Measurements from ENCODE around the gene ZNF665. TPM values are rescaled to one million over a fixed set of nuclear protein-coding genes. Genes with fewer than 3 reads are reported as not detected.
"Not testable (repeated sequence)": the region's sequence is repeated elsewhere in the genome, so short reads cannot be mapped to it uniquely, and the experiment has no call there.

Gene ZNF665
- total RNA-seq, 1 donor from 2014 or later, result 3.3 TPM

GRCh38 chr19:53131727-53132126 is 61.4 kb downstream of the ZNF665 start:
- Mint-ChIP-seq H3K27me3 (ENCODE audit: low read depth) (no peaks in the 10 kb centered on the region), H3K4me3 (ENCODE audit: unreplicated experiment) (peak overlapping the region; percentile 80)

GRCh38 chr19:53131085-53131590 is 62.0 kb downstream of the ZNF665 start:
- H3K4me1 Mint-ChIP-seq (ENCODE audit: low read depth), result peaks cover 22% of the 10 kb centered on the region
- H3K27ac Mint-ChIP-seq (ENCODE audit: unreplicated experiment), result no peak overlapping the region
- no peaks in the 10 kb centered on the region for H3K27me3 Mint-ChIP-seq (ENCODE audit: low read depth)
- peak overlapping the region; percentile 80 for H3K4me3 Mint-ChIP-seq (ENCODE audit: unreplicated experiment)
- peaks cover 10% of the 10 kb centered on the region for H3K9me3 Mint-ChIP-seq (ENCODE audit: low read depth)
- peaks cover 6% of the 10 kb centered on the region for H3K36me3 Mint-ChIP-seq (ENCODE audit: low read depth)
- TF ChIP-seq CTCF (IDR thresholded peaks at IDR 0.05), result no peak
- no peak for DNase-seq (ENCODE audit: low spot score)

More at GRCh38 chr19:53131727-53132126, 61.4 kb downstream of the ZNF665 start:
- peaks cover 15% of the 10 kb centered on the region for H3K9me3 Mint-ChIP-seq (ENCODE audit: low read depth)
- TF ChIP-seq CTCF (IDR thresholded peaks at IDR 0.05), result no peak
- peak overlapping the region; percentile 13 for H3K27ac Mint-ChIP-seq (ENCODE audit: unreplicated experiment)
- no peak for DNase-seq (ENCODE audit: low spot score)
- peaks cover 6% of the 10 kb centered on the region for H3K36me3 Mint-ChIP-seq (ENCODE audit: low read depth)
- H3K4me1 Mint-ChIP-seq (ENCODE audit: low read depth), result peaks cover 22% of the 10 kb centered on the region

- no peak overlapping the region for H3K4me3 Mint-ChIP-seq (ENCODE audit: unreplicated experiment)
- H3K4me1 Mint-ChIP-seq (ENCODE audit: low read depth), result peaks cover 22% of the 10 kb centered on the region
- TF ChIP-seq CTCF (IDR thresholded peaks at IDR 0.05), result no peak
- peaks cover 6% of the 10 kb centered on the region for H3K36me3 Mint-ChIP-seq (ENCODE audit: low read depth)
- no peak for DNase-seq (ENCODE audit: low spot score)
- H3K27ac Mint-ChIP-seq (ENCODE audit: unreplicated experiment), result no peak overlapping the region
- H3K27me3 Mint-ChIP-seq (ENCODE audit: low read depth), result no peaks in the 10 kb centered on the region
- peaks cover 5% of the 10 kb centered on the region for H3K9me3 Mint-ChIP-seq (ENCODE audit: low read depth)
Observed at GRCh38 chr19:53130506-53130905, 62.7 kb downstream of the ZNF665 start.

- not testable (repeated sequence) for H3K27me3 Mint-ChIP-seq (ENCODE audit: low read depth); H3K36me3 Mint-ChIP-seq (ENCODE audit: low read depth); DNase-seq (ENCODE audit: low spot score); H3K9me3 Mint-ChIP-seq (ENCODE audit: low read depth); H3K4me3 Mint-ChIP-seq (ENCODE audit: unreplicated experiment); H3K27ac Mint-ChIP-seq (ENCODE audit: unreplicated experiment)
- peaks cover 11% of the 10 kb centered on the region for H3K4me1 Mint-ChIP-seq (ENCODE audit: low read depth)
Observed at GRCh38 chr19:53126733-53127526, 66.2 kb downstream of the ZNF665 start.

- Mint-ChIP-seq H3K36me3 (ENCODE audit: low read depth) (peaks cover 2% of the 10 kb centered on the region), H3K27me3 (ENCODE audit: low read depth) (no peaks in the 10 kb centered on the region), H3K9me3 (ENCODE audit: low read depth) (peaks cover 2% of the 10 kb centered on the region), H3K27ac (ENCODE audit: unreplicated experiment) (no peak overlapping the region), H3K4me3 (ENCODE audit: unreplicated experiment) (no peak overlapping the region), H3K4me1 (ENCODE audit: low read depth) (no peaks in the 10 kb centered on the region)
- no peak for TF ChIP-seq CTCF (IDR thresholded peaks at IDR 0.05)
- DNase-seq (ENCODE audit: low spot score), result no peak
Observed at GRCh38 chr19:53123400-53123799, 69.8 kb downstream of the ZNF665 start.

Other genes starting within 250 kb of the ZNF665 start
- 8.2 to 9.3 TPM (median 8.7 TPM) in 3 replicates for gene ZNF816, start 230.5 kb downstream of the ZNF665 start, total RNA-seq
- not detected in 3 replicates for gene ERVV-1, start 179.4 kb downstream of the ZNF665 start, total RNA-seq
- not detected in 3 replicates for gene ERVV-2, start 148.6 kb downstream of the ZNF665 start, total RNA-seq
- 21.4 to 23.6 TPM (median 22.4 TPM) in 3 replicates for gene ZNF160, start 89.9 kb downstream of the ZNF665 start, total RNA-seq
- 6.2 to 10.4 TPM (median 7.3 TPM) in 3 replicates for gene ZNF415, start 60.4 kb downstream of the ZNF665 start, total RNA-seq
- gene ZNF347, start 34.3 kb downstream of the ZNF665 start, total RNA-seq, result 10.5 to 14.1 TPM (median 11.0 TPM) in 3 replicates
- 21.2 to 28.9 TPM (median 21.5 TPM) in 3 replicates for gene ZNF677, start 61.5 kb upstream of the ZNF665 start, total RNA-seq
- not detected in 3 replicates for gene VN1R2, start 64.9 kb upstream of the ZNF665 start, total RNA-seq
- not detected in 3 replicates for gene VN1R4, start 74.4 kb upstream of the ZNF665 start, total RNA-seq
- 3.6 to 6.6 TPM (median 4.8 TPM) in 3 replicates for gene ZNF845, start 140.4 kb upstream of the ZNF665 start, total RNA-seq
- 5.9 to 6.9 TPM (median 6.4 TPM) in 3 replicates for gene ZNF525, start 172.3 kb upstream of the ZNF665 start, total RNA-seq
- 6.5 to 12.2 TPM (median 7.3 TPM) in 3 replicates for gene ZNF765, start 201.8 kb upstream of the ZNF665 start, total RNA-seq
- gene ZNF761, start 238.6 kb upstream of the ZNF665 start, total RNA-seq, result 7.0 to 8.0 TPM (median 8.0 TPM) in 3 replicates

Data from chondrocyte (in vitro differentiated cells).